Measurements from ENCODE around the gene BEGAIN. TPM values are rescaled to one million over a fixed set of nuclear protein-coding genes. Genes with fewer than 3 reads are reported as not detected.

The BEGAIN gene
- polyA plus RNA-seq, 2 of the 4 experiments (the other 2 are of a cell fraction) = 1.4 to 3.7 TPM

DNA sequence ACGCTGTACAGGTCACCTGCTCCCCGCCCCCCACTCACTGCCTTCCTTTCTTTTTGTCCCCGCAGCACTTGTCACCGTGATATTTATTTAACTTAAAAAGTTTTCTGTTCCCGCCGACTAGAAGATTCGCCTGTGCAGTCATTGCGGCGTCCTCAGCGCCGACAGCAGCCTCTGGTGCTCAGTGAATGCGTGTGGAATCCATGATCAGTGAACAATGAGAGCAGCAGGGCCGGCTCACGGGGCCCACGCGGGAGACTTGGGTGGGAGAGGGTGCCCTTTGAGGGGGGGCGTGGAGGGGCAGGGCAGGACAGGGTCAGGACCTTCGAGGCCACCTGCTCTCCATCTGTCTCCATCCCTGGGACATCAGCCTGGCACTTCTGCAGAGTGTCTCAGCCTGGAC is 24.5 kb downstream of the BEGAIN start:
- FAIRE-seq = no peak
- ChIA-PET POLR2A (no interaction called here), CTCF (no interaction called here)

DNA sequence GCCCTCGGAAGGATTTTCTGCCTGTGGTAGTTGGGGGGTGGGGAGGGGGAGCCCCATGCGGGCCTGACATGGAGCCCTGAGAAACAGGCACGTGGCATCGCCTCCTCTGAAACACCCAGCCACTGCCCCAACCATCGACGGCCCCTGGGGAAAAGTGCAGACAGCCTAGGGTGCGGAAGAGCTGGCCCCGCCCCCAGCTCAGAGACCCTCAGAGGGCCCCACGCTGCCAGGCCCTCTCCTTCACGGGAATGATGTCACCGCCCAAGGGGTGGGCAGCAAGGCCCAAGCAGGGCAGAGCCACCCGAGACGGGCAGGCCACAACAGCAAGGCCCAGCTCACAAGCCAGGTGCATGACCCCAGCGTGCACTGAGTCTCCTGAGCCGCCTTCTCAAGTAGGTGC is 26.2 kb downstream of the BEGAIN start:
- ATAC-seq (no peak), DNase-seq (ENCODE audit: low read depth in 1 of 2, low spot score in 1 of 2) (no peak), FAIRE-seq (no peak)
- ChIA-PET CTCF (interaction anchor here (0.5 to 2.5 kb wide), 5 partner anchors 18 to 144 kb away, joined by 3 to 10 read pairs (median 3); no protein-coding TSS in a partner anchor), POLR2A (no interaction called here)
- no peak overlapping the region for H3K27ac ChIP-seq
- no peaks in the 10 kb centered on the region for H3K9me3 ChIP-seq
- no peak overlapping the region for H3K4me3 ChIP-seq
- 83% methylated on average over 7 of the region's 15 CpGs for WGBS (ENCODE audit: missing lambda C conversion rate)
- no peaks in the 10 kb centered on the region for H3K4me1 ChIP-seq
- no peak overlapping the region for H3K4me2 ChIP-seq
- TF ChIP-seq CEBPB (IDR thresholded peaks at IDR 0.05) (no peak), ZNF302 (CRISPR knock-in tag; IDR thresholded peaks at IDR 0.05) (no peak), ZFP36 (IDR thresholded peaks at IDR 0.05; ENCODE audit: borderline replicate concordance, partially characterized antibody) (no peak), EHF (CRISPR knock-in tag; IDR thresholded peaks at IDR 0.05) (no peak), ESRRA (IDR thresholded peaks at IDR 0.05; ENCODE audit: borderline replicate concordance, low read length) (no peak), RCOR1 (IDR thresholded peaks at IDR 0.05; ENCODE audit: low read depth, low read length) (no peak), NFE2L2 (conservative IDR thresholded peaks at IDR 0.05; ENCODE audit: low read length) (no peak), SMC3 (IDR thresholded peaks at IDR 0.05) (no peak), HEYL (CRISPR knock-in tag; IDR thresholded peaks at IDR 0.05) (no peak), HOXA7 (CRISPR knock-in tag; IDR thresholded peaks at IDR 0.05) (no peak), GATA3 (IDR thresholded peaks at IDR 0.05; ENCODE audit: borderline replicate concordance) (no peak), JUN (IDR thresholded peaks at IDR 0.05) (no peak)
- TF ChIP-seq, protein P1, sequence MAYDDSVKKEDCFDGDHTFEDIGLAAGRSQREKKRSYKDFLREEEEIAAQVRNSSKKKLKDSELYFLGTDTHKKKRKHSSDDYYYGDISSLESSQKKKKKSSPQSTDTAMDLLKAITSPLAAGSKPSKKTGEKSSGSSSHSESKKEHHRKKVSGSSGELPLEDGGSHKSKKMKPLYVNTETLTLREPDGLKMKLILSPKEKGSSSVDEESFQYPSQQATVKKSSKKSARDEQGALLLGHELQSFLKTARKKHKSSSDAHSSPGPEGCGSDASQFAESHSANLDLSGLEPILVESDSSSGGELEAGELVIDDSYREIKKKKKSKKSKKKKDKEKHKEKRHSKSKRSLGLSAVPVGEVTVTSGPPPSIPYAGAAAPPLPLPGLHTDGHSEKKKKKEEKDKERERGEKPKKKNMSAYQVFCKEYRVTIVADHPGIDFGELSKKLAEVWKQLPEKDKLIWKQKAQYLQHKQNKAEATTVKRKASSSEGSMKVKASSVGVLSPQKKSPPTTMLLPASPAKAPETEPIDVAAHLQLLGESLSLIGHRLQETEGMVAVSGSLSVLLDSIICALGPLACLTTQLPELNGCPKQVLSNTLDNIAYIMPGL (CRISPR knock-in tag; IDR thresholded peaks at IDR 0.05; ENCODE audit: borderline replicate concordance) = no peak

More for the DNA sequence above, 24.5 kb downstream of the BEGAIN start:
- 71% methylated on average over 13 of the region's 18 CpGs for WGBS (ENCODE audit: missing lambda C conversion rate)
- H3K4me2 ChIP-seq = no peak overlapping the region
- H3K4me3 ChIP-seq = no peak overlapping the region
- TF ChIP-seq KDM1A (IDR thresholded peaks at IDR 0.05; ENCODE audit: low read depth) (no peak), ESRRA (IDR thresholded peaks at IDR 0.05; ENCODE audit: borderline replicate concordance, low read length) (no peak), MYC (IDR thresholded peaks at IDR 0.05; ENCODE audit: borderline replicate concordance, low read length) (no peak), ZSCAN20 (CRISPR knock-in tag; IDR thresholded peaks at IDR 0.05) (no peak), HEYL (CRISPR knock-in tag; IDR thresholded peaks at IDR 0.05) (no peak), EHF (CRISPR knock-in tag; IDR thresholded peaks at IDR 0.05) (no peak)
- TF ChIP-seq, protein P2, sequence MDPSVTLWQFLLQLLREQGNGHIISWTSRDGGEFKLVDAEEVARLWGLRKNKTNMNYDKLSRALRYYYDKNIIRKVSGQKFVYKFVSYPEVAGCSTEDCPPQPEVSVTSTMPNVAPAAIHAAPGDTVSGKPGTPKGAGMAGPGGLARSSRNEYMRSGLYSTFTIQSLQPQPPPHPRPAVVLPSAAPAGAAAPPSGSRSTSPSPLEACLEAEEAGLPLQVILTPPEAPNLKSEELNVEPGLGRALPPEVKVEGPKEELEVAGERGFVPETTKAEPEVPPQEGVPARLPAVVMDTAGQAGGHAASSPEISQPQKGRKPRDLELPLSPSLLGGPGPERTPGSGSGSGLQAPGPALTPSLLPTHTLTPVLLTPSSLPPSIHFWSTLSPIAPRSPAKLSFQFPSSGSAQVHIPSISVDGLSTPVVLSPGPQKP (IDR thresholded peaks at IDR 0.05; ENCODE audit: low read depth, low read length) = no peak
- DNase-seq (ENCODE audit: low read depth in 1 of 2, low spot score in 1 of 2) (no peak), ATAC-seq (no peak)
- no peaks in the 10 kb centered on the region for H3K9me3 ChIP-seq
- H3K27ac ChIP-seq = no peak overlapping the region
- H3K4me1 ChIP-seq = peaks cover 7% of the 10 kb centered on the region; the same call in 1 of the 3 replicates

DNA sequence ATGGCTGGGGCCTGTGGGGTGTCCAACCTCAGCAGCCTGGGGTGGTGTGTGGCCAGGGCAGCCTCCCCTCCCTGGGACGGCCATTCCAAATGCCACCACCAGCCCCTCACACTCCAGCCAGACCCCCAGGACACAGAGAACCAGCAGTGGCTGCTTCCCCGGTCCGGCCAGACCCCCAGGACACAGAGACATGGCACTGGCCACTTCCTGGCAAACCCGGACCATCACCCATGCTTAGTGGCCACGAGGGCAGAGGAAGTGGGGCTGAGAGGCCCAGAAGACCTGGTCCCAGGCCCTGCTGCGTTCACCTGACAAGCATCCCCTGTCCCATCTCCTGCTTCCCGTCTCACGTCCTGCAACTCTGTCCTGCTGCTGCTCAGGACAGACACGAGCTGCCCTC is 26.7 kb downstream of the BEGAIN start:
- Histone ChIP-seq H3K27ac (no peak overlapping the region), H3K4me3 (no peak overlapping the region), H3K4me1 (no peaks in the 10 kb centered on the region), H3K4me2 (no peak overlapping the region), H3K9me3 (no peaks in the 10 kb centered on the region)
- CTCF ChIA-PET = interaction anchor here (0.5 to 2.5 kb wide), 5 partner anchors 18 to 1104 kb away, joined by 3 to 10 read pairs (median 3); no protein-coding TSS in a partner anchor
- 81% methylated on average over 9 of the region's 9 CpGs for WGBS (ENCODE audit: missing lambda C conversion rate)
- DNase-seq (ENCODE audit: low read depth in 1 of 2, low spot score in 1 of 2) (no peak), FAIRE-seq (no peak), ATAC-seq (no peak)
- POLR2A ChIA-PET = no interaction called here
- no peak for TF ChIP-seq MAZ (IDR thresholded peaks at IDR 0.05; ENCODE audit: borderline replicate concordance, low read depth, low read length)
- TF ChIP-seq JUNB (IDR thresholded peaks at IDR 0.05) = no peak
- TF ChIP-seq, protein P1 (CRISPR knock-in tag; IDR thresholded peaks at IDR 0.05; ENCODE audit: borderline replicate concordance) = no peak
- TF ChIP-seq MAFK (IDR thresholded peaks at IDR 0.05; ENCODE audit: partially characterized antibody) = no peak
- no peak for TF ChIP-seq POLR2A (IDR thresholded peaks at IDR 0.05; ENCODE audit: low read length)
- TF ChIP-seq CBX8 (IDR thresholded peaks at IDR 0.05) = no peak
- TF ChIP-seq MYC (IDR thresholded peaks at IDR 0.05; ENCODE audit: borderline replicate concordance, low read length) = no peak
- no peak for TF ChIP-seq SREBF2 (IDR thresholded peaks at IDR 0.05)
- TF ChIP-seq NFE2L2 (conservative IDR thresholded peaks at IDR 0.05; ENCODE audit: low read length) = no peak
- TF ChIP-seq TFCP2L1 (CRISPR knock-in tag; IDR thresholded peaks at IDR 0.05) = no peak
- no peak for TF ChIP-seq ZFP36 (IDR thresholded peaks at IDR 0.05; ENCODE audit: borderline replicate concordance, partially characterized antibody)
- TF ChIP-seq ZSCAN20 (CRISPR knock-in tag; IDR thresholded peaks at IDR 0.05) = no peak
- TF ChIP-seq CBX2 (IDR thresholded peaks at IDR 0.05; ENCODE audit: borderline replicate concordance, low read depth) = no peak
- TF ChIP-seq NR3C1 (IDR thresholded peaks at IDR 0.05) = no peak
- no peak for TF ChIP-seq FOSL2 (IDR thresholded peaks at IDR 0.05)
- no peak for TF ChIP-seq FOSL2 (CRISPR knock-in tag; IDR thresholded peaks at IDR 0.05)
- TF ChIP-seq JUN (IDR thresholded peaks at IDR 0.05) = no peak
- TF ChIP-seq ESRRA (IDR thresholded peaks at IDR 0.05; ENCODE audit: borderline replicate concordance, low read length) = no peak
- no peak for TF ChIP-seq EP300 (IDR thresholded peaks at IDR 0.05)
- no peak for TF ChIP-seq FOSB (CRISPR knock-in tag; IDR thresholded peaks at IDR 0.05)

All from A549 (cell line).